HG03457 (cell line): ENCODE results near the gene BLVRA.
A peak's percentile ranks its signal among the peaks of the same experiment; 100 is the strongest.

Experiments
- ATAC-seq: cut with Tn5 transposase; IDR thresholded peaks from one replicate; pipeline ENCODE4 v1.9.1; 2021; ENCODE audit warnings: moderate number of reproducible peaks; ENCODE audit not compliant: unreplicated experiment

BLVRA gene

GRCh38 chr7:43749383-43749940 is 9.0 kb upstream of the BLVRA start:
- ATAC-seq: no peak

DNA sequence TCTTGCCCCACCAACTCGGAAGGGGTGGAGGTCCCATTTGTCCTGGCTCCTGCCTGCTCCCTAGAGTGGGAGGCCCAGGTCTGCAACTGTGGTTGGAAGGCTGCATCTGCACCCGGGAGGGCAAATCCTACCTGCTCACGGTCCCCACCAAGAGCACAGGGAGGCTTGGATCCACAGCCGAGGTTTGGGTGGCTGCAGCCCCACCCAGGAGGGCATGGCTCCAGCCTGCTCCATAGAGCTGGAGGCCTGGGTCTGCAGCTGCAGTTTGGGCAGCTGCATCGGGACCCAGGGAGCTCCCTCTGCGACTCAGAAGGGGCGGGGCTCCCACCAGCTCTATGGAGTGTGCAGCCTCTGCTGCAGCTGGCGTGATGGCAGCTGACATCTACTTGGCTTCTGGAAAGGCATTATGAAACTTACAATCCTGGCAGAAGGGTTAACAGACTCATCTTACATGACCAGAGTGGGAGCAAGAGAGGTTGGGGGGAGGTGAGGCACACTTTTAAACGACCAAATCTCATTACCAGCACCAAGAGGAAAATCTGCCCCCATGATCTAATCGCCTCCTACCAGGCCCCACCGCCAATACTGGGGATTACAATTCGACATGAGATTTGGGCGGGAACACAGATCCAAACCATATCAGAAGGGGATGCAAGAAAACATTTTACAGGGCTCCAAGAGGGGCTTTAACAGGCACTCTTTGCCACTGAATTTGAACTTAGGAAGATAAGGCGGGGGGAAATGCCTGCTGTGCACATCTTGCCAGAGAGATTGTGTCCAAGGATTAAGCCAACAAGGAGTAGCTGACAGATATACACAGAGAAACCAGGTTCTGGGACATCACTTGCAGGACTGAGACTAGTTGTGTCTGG is 8.2 kb upstream of the BLVRA start:
- no peak for ATAC-seq

- no peak for ATAC-seq
These were observed 6.1 kb upstream of the BLVRA start for GRCh38 chr7:43752411-43752810.

DNA sequence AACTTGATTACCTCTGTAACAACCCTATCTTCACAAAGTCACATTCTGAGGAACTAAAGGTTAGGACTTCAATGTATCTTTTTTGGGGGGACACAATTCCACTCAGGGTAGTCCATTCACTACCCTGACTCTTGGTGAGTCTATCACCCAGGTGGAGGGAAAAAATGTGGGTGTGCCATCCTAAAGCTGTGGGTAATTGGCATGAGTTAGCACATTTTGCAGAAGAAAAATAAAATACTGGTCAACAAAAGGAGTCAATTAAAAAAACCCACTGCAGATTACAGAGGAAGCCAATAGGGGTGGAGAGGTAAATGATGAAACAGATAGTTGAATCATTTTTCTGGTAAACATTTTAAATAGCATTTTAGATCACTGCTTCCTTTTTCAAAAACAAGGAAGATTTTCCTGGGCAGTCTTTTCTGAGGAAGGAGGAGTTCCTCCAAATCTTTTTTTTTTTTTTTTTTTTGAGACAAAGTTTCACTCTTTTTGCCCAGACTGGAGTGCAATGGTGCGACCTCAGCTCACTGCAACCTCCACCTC is 5.1 kb upstream of the BLVRA start:
- no peak for ATAC-seq

DNA sequence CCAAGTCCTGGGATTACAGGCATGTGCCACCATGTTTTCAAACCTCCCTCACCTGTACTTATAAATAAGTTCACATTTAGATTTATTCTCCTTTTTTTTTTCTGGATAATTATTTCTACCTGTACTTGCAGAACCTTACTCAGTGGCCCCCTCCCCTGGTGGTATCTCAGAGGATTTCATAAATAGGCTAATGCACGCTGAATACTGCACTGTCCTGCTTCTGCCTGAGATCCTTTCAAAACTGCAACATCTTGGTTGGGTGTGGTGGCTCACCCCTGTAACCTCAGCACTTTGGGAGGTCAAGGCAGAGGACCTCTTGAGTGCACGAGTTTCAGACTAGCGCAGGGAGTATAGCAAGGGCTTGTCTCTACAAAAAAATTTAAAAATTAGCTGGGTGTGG is 4.6 kb upstream of the BLVRA start:
- ATAC-seq: no peak

GRCh38 chr7:43754596-43754995 is 3.9 kb upstream of the BLVRA start:
- ATAC-seq: no peak

DNA sequence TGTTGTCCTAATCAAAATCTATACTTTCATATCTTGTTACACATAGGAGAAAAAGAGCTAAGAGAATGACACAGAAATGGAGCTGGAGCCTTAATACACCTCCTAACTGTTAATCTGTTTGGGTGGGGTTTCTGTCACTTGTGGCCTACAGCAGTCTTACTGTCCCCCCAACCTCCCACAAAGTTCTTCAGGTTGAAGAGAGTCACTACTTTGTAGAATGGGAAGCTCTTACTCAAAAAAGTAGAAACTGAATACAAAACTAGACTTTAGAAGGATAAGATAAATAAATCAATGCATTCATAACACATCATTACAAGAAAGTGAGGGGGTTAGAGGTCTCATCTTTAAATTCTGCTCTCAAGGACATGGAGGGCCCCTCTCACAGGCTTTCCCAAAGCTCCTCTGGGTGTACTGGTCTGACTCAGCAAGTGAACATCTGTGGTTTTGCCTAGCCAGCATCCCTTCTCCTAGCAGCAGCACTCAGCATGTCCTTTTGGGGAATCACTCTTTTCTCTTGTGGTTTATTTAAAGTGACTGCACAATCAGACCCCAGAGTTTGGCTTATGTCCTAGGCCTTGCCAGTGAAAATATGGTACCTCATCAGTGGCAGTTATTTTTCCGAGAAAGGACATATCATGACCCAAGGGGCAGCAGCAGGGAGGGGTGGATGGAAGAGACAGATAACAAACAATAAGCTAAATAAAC is 2.0 kb upstream of the BLVRA start:
- no peak for ATAC-seq

GRCh38 chr7:43757073-43757720 is 1.3 kb upstream of the BLVRA start:
- ATAC-seq: no peak

DNA sequence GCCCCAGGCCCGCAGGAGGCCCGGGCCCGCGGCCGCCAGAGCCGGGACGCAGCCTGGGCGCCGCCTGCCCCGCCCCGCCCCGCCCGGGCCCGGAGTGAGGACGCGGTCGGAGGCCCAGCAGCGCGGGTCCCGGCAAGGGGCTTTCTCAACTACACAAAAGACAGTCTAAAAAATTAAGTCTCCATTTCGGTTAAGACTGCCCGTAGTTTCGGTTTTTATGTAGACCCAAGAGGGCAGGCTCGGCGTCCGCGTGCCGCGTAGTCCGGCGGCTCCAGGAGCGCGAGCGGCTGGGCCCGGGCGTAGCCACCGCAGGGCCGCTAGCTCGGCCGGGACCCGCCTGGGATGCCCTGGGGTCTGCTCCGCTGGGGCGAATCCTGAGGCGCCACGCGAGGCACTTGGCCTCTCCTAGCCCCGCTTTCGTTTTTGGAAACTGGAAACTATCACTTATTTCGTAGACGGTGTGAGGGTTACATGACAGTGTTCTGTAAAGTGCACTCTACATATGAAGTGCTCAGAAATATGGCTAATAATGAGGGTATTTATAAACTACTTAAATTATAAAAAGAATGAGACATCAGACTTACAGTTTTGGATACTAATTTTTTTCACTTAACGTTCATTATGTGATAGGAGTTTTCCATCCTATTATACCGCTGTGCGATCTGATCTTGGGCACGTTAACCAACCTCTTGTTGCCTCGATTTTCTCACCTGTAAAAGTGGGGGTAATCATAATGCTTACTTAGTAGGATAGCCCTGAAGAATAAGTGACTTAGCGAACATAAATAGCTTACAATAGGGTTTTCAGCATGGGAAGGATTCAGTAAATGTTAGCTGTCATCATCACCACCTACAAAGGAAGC is 573 bp downstream of the BLVRA start:
- peak; percentile 47 for ATAC-seq

DNA sequence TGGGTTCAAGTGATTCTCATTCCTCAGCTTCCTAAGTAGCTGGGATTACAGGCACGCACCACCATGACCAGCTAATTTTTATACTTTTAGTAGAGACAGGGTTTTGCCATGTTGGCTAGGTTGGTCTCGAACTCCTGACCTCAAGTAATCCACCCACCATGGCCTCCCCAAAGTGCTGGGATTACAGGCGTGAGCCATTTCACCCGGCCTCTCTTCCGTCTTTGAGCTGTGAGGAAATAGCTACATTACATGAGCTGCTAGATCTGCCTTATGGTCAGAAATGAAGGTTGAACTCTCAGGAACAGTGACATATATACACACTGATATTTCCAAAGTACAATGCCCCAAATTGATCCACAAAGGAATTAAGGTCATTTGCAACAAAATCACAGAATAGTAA is 2.4 kb downstream of the BLVRA start:
- ATAC-seq: no peak

DNA sequence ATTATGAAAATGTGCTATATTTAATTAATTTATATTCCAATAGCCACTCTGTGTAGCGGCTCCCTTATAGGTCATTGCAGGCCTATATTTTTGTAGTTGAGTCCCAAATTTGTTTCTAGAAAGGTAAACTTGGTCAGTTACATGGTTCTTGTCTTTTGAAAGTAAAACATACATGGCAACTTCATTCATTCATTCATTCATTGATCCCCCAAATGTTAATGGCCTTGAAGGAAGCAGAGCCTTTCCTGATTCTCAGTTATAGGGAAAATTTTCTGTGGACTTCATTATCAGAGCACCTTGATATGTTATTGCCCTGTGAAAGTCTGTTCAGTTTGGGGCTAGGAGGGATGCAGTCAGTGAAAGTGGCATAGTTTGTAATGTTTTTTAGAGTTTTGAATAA is 2.9 kb downstream of the BLVRA start:
- no peak for ATAC-seq

- no peak for ATAC-seq
These were observed 3.6 kb downstream of the BLVRA start for GRCh38 chr7:43761938-43762692.

- ATAC-seq: no peak
These were observed 4.7 kb downstream of the BLVRA start for GRCh38 chr7:43763183-43763582.

GRCh38 chr7:43764039-43764761 is 5.7 kb downstream of the BLVRA start:
- ATAC-seq: no peak

DNA sequence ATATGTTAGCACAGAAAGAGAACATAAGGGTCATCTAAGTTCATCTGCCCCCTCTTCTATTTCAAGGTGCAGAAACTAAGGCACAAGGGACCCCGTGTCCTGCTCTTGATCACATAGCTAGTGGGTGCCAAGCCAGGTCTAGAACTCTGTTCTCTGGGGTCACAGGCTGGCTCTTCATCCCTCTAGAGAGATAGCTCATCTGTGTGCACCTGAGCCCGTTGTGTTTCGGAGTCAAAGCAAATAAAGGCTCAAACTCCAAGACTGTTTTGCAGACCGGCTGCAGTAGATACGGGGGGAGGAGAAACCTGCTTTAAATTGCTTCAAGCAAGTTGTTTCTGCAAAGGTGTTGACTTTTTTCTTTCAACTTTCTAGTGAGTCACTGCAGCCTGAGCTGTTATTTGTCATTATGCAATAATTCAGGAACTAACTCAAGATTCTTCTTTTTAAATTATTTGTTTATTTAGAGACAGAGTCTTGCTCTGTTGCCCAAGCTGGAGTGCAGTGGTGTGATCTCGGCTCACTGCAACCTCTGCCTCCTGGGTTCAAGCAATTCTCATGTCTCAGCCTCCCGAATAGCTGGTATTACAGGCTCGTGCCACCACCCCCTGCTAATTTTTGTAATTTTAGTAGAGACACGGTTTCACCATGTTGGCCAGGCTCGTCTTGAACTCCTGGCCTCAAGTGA is 6.5 kb downstream of the BLVRA start:
- no peak for ATAC-seq

- no peak for ATAC-seq
These were observed 8.1 kb downstream of the BLVRA start for GRCh38 chr7:43766564-43766963.

DNA sequence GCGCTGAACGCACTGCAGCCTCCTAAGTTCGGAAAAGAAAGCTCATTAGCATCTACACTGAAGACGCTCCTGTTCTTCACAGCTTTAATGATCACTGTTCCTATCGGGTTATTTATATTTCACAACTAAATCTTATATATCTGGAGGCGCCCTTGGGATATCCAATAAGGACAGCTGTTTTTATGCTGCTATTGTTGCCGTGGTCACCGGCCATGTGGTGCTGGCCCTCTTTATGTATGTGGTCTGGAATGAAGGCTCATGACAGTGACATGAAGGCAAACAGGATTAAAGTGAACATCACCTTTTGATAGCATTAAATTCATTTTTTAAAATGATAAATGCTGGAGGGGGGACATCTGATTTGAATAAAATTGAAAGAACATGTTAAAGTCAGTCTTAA is 8.8 kb downstream of the BLVRA start:
- no peak for ATAC-seq

GRCh38 chr7:43768201-43768886 is 9.9 kb downstream of the BLVRA start:
- no peak for ATAC-seq
